GM12874 (cell line): Measurements from ENCODE around the gene USH1G.

Source experiments
- TF ChIP-seq, protein P1 (sequence below): IDR thresholded peaks from 2 replicates; pipeline ENCODE4 v1.5.1; 2011; ENCODE audit warnings: low read depth, mild to moderate bottlenecking, control low read depth, low read length, moderate library complexity; ENCODE audit not compliant: insufficient read depth

USH1G gene

DNA sequence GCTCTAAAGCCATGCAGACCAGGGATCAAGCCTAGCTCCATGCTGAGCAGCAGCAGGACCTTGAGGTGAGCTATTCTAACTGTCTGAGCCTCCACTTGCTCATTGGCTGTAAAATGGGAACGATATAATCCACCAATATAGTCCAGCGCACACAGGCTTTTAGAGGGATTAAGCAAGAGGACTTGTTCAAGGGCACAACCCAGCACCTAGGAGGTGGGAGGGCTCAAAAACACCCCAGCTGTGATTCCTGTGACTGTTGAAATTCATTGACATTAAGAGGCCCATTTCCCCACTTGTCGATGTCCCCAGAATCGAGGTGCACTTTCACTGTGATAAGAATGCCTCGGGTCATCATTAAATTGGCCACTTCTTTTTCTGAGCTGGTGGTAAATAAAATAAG is 4.1 kb downstream of the USH1G start:
- TF ChIP-seq, protein P1, sequence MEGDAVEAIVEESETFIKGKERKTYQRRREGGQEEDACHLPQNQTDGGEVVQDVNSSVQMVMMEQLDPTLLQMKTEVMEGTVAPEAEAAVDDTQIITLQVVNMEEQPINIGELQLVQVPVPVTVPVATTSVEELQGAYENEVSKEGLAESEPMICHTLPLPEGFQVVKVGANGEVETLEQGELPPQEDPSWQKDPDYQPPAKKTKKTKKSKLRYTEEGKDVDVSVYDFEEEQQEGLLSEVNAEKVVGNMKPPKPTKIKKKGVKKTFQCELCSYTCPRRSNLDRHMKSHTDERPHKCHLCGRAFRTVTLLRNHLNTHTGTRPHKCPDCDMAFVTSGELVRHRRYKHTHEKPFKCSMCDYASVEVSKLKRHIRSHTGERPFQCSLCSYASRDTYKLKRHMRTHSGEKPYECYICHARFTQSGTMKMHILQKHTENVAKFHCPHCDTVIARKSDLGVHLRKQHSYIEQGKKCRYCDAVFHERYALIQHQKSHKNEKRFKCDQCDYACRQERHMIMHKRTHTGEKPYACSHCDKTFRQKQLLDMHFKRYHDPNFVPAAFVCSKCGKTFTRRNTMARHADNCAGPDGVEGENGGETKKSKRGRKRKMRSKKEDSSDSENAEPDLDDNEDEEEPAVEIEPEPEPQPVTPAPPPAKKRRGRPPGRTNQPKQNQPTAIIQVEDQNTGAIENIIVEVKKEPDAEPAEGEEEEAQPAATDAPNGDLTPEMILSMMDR: no peak

DNA sequence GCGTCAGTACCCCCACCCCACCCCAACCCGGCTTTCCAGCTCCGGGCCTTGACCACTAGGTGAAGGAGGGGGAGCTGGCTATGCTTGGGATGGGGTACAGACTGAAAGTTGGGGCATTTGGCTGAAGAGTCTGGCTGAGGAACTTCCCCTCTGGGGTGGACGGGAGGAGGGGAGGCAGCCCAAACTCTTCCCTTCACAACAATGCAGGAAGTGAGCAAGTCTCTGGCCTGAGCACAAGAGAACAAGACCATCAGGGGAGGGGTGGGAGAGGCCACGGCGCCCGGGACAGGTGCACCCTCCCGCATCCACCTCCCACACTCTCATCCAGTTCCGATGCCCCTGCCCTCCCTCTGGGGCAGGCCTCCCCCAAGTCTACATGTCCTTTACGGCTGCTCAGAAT is 5.6 kb downstream of the USH1G start:
- TF ChIP-seq, protein P1: no peak

DNA sequence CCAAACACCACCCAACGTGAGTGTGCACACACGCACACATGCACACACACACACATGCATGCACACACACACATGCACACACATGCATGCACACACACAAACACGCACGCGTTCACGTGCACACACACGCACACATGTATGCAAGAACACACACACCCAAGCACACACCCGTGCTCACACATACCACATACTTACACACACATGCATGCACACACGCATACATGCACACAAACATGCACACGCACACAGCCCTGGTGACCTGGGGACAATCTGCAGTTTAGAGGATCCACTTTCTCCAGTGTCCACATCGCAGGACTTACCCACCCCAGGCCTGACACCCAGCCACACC is 6.2 kb downstream of the USH1G start:
- TF ChIP-seq, protein P1: no peak

DNA sequence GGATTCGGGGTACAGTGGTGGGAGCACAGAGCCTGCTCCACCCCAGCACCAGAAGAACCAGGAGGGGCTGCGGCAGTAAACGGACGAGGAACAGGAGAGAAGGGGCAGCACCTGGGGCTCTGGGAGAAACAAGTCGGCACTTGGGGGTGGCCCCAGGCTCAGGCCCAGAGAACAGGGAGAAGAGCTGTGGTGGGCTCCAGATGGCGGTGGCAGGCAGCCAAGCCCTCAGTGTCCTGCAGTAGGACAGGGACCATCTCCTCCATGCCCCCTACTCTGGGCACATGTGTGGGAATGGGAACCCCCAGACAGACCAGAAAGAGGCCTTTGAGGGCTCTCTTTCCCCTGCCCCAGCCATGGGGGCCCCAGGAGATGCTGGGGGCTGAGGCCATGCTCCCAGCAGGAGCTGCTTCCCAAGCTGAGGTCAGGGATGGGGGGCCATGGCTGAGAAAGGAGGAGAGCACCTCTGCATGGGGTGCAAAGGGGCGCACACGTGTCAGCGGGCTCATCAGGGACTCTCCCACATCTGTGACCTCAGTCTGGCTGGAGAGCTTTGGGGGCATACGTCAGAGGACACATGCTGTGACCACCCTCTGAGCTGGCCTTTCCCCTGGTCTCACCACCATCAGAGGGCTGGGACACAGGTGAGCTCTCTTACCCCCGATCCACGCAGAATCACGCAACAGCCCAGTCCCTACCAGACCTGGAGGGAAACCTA is 6.8 kb downstream of the USH1G start:
- TF ChIP-seq, protein P1: no peak

DNA sequence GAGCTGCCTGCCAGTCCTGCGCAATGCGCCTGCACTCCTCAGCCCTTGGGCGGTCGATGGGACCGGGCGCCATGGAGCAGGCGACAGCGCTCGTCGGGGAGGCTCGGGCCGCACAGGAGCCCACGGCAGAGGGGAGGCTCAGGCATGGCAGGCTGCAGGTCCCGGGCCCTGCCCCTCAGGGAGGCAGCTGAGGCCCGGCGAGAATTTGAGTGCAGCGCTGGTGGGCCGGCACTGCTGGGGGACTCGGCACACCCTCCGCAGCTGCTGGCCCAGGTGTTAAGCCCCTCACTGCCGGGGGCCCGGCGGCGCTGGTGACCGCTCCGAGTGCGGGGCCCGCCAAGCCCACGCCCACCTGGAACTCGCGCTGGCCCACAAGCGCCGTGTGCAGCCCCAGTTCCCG is 16.0 kb downstream of the USH1G start:
- TF ChIP-seq, protein P1: no peak

DNA sequence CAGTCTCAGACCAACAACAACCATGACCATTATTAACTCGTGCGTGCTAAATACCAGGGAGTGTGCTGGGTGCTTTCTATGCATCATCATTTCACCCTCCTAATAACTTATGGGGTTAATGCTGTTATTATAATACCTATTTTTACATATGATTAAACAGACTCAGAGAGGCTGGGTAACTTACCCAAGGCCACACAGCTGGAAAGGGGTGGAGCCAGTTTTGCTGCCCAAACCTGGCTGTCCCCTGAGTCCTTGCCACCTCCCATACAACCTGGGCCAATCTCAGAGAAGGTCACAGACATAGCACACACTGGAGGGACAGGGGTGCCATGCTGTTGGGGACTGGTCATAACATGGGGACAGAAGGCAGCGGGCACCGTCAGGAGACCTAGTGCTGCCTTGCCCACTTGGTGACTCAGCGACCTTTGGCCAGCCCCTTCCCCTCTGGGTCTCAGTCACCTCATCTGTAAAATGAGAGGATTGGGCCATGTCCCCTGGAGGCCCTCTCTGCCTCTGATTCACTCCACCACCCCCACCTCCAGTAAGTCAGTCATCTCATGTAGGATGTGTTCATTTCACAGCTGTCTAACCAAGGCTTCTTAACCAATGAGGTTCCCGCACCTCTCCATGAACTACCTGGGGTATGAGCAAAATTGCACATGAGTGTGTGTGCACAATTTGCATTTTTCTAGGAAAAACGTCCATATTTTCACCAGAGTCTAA is 18.2 kb downstream of the USH1G start:
- TF ChIP-seq, protein P1: no peak

DNA sequence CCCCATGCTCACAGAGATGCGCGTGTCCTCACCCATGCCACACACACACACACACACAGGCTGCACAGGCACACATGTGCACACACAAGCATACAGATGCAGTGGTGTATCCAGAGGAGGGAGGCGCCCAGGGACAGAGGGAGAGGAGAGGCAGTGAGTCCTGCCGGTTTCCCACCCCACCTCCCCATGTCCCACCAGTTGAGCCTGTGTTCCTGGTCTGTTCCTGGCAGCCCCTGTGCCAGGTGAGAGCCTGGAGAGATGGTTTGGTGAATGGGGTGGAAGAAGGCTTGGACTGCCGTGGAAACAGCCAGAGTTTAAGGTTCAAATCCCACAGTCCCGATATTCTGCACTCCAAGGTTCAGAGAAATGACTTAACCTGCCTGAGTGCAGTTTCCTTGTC is 19.4 kb downstream of the USH1G start:
- TF ChIP-seq, protein P1: no peak
